Bone marrow (tissue), 2 donors: ENCODE results near the gene SMIM7.

Experiments used
- DNase-seq, 2 donors: peaks; one replicate each; lab custom pipeline; 2025; lab: John Stamatoyannopoulos, UW

SMIM7 gene

DNA sequence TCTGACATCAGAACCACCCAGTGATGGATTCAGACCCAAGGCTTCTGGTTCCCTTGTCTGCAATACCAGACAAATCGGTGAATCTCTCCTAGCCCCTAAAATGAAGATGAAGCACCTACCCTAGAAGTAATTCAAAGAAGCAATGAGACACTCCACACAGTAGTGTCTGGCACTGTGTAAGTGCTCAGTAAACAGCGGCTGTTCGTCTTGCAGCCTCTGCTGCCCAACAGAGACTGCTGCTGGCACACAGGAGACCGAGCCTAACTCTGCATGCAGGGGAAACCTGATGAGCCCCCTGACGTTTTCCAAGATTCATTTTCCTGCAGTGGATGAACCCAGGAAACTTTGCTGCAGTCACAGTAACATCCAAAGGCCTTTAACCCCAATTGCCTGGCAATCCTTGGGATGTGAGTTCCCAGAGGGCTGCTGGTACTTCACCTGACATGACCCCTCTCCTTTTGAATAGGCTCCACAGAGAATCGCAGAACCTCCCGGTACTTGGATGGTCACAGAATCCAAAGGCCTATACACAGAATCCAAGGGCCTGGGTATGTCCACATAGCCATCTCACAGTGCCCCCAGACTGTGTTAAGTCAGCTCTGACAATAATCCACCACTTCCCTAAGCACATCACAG lies 38.7 kb downstream of the SMIM7 start:
- no peak for DNase-seq

DNA sequence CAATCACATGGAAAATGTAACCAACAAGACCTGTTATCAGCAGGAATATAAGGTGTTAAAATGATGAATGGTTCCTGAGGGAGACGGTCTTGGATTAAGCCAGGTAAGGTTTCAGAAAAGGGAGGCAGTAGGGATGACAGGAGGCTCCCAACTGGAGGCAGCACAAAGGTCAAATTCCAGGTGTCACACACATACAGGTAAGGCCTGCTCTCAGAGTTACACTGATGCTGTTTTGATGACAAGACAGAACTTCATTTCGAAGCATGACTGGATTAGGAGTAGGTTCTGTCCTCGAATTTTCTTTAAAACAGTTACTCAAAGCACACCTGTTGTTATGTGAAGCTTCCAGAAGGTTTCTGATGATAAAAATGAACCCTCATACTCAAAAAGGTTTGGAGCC lies 39.4 kb downstream of the SMIM7 start:
- no peak for DNase-seq

- no peak for DNase-seq
Measured at GRCh38 chr19:16620018-16620417, 39.9 kb downstream of the SMIM7 start.

GRCh38 chr19:16619457-16619856 lies 40.5 kb downstream of the SMIM7 start:
- no peak for DNase-seq

- DNase-seq: no peak
Measured at GRCh38 chr19:16618248-16618647, 41.7 kb downstream of the SMIM7 start.

DNA sequence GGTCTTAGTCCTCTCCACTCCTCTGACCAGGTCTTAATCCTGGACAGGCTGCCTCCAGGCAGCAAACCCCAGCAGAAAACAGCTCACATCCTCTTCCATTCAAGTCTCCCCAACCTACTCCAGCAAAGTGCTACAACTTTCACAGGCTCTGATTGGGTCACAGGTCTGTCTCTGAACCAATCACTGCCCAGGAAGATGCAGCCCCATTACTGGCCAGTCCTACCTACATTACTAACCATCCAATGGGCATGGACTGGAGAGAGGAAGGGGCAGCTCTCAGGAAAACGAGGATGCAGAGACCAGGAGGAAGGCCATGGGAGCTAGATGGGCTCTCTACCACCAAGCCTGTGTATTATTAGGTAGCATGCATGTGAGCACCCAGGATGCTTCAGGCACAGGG lies 44.1 kb downstream of the SMIM7 start:
- DNase-seq: no peak

DNA sequence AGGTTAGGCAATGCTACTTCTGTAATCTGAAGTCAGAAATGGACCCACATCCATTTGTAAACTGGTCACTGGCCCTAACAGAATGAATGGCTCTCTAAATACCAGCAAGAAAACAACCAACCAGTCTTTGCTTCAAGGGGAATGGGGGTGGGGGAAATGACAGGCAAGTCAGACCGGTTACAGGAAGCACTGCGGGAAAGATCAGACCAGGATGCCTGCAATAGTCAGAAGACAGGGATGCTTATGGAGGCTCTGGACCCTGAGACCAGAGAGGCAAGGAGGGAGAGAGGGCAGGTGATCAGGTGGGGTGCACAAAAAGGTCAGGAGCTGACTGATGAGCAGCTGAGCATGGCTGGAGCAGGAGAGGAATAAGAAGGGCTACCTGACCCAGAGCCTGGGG lies 45.0 kb downstream of the SMIM7 start:
- DNase-seq: no peak

- no peak for DNase-seq
Measured at GRCh38 chr19:16613841-16614240, 46.1 kb downstream of the SMIM7 start.

GRCh38 chr19:16612636-16613035 lies 47.3 kb downstream of the SMIM7 start:
- DNase-seq: no peak

- no peak for DNase-seq
Measured at GRCh38 chr19:16611121-16611520, 48.8 kb downstream of the SMIM7 start.

GRCh38 chr19:16609511-16610200 lies 50.3 kb downstream of the SMIM7 start:
- DNase-seq: no peak

- peak in 1 of 2 donors; percentile 27 for DNase-seq
Measured at GRCh38 chr19:16608290-16608739, 51.6 kb downstream of the SMIM7 start.

- no peak for DNase-seq
Measured at GRCh38 chr19:16607819-16608218, 52.1 kb downstream of the SMIM7 start.

- DNase-seq: no peak
Measured at GRCh38 chr19:16605553-16605994, 54.4 kb downstream of the SMIM7 start.

- DNase-seq: no peak
Measured at GRCh38 chr19:16605115-16605514, 54.8 kb downstream of the SMIM7 start.

DNA sequence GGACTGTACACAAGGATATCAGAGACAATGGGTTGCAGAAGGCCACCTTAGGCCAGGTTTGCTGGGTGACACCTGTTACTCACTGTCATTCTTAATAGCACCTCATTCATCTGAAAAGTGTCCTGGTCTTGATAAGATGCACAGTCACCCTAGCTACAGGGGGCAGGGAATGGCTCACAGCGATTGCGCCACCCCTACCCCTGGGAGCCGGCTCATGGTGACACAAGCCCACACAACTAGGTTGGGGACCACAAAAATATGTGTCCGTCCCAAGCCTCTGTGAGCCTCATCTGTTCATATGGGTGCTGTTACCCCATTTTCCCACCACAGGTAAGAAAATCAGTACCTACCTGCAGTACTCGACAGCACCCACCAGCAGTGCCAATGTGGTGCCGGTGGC lies 55.3 kb downstream of the SMIM7 start:
- DNase-seq: no peak

DNA sequence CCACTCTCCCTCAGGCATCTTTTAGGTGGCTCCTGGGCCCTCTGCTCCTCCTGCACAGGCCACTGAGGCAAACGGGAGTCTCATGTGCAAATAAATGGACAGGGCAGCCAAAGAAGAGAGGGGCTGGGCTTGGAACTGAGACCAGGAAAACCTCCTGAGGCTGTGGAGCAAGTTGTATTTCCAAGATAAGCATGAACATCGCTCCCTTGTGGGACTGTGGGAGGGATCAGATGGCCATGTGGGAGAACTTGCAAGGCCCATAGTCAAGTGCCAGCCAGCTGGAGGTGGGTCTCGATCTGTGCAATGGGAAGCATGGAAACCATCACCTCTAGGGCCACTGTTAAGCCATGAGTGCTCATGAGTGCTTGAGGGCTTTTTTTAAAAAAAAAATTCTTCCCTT lies 56.9 kb downstream of the SMIM7 start:
- no peak for DNase-seq

DNA sequence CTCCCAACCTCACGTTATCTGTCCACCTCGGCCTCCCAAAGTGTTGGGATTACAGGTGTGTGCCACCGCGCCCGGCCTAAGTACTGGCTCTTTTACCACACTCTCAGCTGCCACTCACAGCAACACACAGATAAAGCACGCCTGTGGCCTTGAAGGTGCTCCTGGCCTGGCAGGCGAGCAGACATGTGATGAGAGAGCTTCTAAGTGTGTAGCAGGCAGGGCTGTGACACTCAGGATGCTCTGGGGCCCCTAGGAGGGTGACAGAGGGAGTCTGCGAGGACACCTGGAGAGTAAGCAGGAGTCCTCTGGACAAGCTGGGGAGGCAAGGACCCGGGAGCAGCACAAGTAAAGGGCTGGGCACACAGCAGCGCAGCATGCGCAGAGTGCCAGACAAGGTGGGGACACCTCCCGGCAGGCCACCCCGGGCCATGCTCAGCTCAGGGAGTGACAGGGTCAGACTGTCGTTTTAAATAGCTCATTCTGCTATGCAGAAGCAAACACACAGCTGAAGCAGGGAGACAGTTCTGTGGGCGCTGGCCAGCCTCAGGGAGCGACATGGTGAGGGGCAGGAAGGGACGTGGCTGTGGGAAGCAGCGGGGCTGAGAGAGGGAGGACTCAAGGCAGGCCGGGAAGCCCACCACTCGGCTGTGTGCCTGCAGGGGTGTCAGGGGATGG lies 58.4 kb downstream of the SMIM7 start:
- DNase-seq: no peak

DNA sequence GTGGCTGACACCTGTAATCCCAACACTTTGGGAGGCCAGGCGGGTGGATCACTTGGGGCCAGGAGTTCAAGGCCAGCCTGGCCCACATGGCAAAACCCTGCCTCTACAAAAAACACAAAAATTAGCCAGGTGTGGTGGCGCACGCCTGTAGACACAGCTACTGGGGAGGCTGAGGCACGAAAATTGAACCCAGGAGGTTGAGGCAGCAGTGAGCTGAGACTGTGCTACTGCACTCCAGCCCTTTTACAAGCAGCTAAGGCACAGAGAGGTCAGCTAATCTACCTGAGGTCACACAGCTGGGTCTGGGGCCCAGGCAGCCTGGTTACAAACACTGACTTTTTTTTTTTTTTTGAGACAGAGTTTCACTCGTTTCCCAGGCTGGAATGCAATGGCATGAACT lies 59.1 kb downstream of the SMIM7 start:
- no peak for DNase-seq

DNA sequence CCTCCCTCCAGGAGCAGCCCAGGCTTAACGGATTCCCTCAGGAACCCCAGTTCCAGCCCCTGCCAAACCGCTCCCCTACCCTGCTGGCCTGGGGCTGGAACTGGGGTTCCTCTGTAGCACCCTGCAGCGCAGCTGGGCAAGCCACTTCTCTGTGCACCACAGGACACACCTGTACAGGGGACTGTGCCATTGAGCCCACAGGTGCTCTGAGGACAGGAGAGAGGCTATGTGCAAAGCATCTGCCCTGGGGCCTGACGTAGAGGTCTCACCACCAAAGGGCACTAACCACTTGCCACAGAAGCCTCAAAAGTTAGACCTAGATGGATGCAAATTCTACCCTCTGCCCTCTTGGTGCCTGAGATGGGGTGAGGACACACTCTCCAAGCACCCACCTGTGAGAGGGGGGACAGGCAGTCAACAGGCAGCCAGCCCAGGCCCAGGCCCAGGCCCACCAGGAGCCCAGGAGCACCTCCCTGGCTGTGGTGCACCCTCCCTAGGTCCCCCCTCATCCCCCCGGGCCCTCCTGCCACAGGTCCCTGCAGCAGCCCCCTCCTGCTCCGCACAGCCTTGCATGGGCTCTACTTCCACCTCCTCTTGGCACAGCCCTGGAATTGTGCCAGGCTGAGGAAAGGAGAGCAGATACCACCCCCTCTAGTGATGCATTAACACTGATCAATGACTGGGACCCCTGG lies 60.1 kb downstream of the SMIM7 start:
- no peak for DNase-seq

GRCh38 chr19:16598848-16599247 lies 61.1 kb downstream of the SMIM7 start:
- no peak for DNase-seq

DNA sequence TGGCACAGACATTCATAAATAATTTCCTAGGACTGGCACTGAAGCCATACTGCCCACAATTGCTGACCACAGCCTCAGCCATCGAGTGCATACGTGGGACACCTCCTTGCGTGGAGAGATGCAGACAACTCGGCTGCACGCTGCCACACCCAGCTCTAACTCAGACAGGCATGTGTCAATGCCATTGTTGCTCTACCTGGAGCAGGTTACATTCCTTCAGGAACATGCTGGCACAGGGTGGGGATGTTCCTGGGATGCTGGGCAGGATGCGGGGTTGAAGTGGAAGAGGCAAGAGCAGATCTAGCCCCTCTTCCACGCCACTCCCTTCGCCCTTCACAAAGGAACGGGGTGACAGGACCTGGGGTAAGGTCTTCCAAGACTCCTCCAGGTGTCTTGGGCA lies 63.5 kb downstream of the SMIM7 start:
- no peak for DNase-seq
